HEK293T (cell line): Measurements from ENCODE around the gene ZNF488.

Experiments
- FOXM1 ChIP-seq: fragments of 450-650 bp; IDR thresholded peaks from 2 replicates; pipeline ENCODE4 v1.6.1; 2017; ENCODE audit warnings: mild to moderate bottlenecking, borderline replicate concordance
- SP1 ChIP-seq: fragments of 450-650 bp; IDR thresholded peaks from 2 replicates; pipeline ENCODE4 v1.6.1; 2017

GRCh38 chr10:47415520-47416304 is 31.6 kb upstream of the ZNF488 start:
- TF ChIP-seq SP1 = no peak
- no peak for TF ChIP-seq FOXM1
